HEK293 (cell line): ENCODE data around the gene TSPAN14.

Experiments
- GLIS1 ChIP-seq: fragments of 450-650 bp; formaldehyde crosslinking; IDR thresholded peaks from 2 replicates; pipeline ENCODE4 v1.5.1; 2016; ENCODE audit warnings: missing biosample characterization, missing genetic modification characterization
- GLIS2 ChIP-seq: fragments of 450-650 bp; formaldehyde crosslinking; IDR thresholded peaks from 2 replicates; pipeline ENCODE4 v1.5.1; 2016; ENCODE audit warnings: missing biosample characterization, missing genetic modification characterization
- HOXD13 ChIP-seq: sonication (generic); formaldehyde crosslinking; IDR thresholded peaks from 2 replicates; pipeline ENCODE4 v1.8.0; 2022; ENCODE audit warnings: missing genetic modification reagents, borderline replicate concordance
- KLF9 ChIP-seq: fragments of 450-650 bp; formaldehyde crosslinking; IDR thresholded peaks from 2 replicates; pipeline ENCODE4 v1.5.1; 2016; ENCODE audit warnings: missing biosample characterization, missing genetic modification characterization, low read depth
- PATZ1 ChIP-seq: fragments of 450-650 bp; formaldehyde crosslinking; IDR thresholded peaks from 2 replicates; pipeline ENCODE4 v1.5.1; 2016; ENCODE audit warnings: missing biosample characterization, missing genetic modification characterization
- SETDB1 ChIP-seq: IDR thresholded peaks from one replicate; pipeline ENCODE4 v1.6.1; 2017; ENCODE audit warnings: mild to moderate bottlenecking, low read length, moderate library complexity, mixed read lengths; ENCODE audit not compliant: insufficient read length
- SP7 ChIP-seq: fragments of 450-650 bp; formaldehyde crosslinking; IDR thresholded peaks from 2 replicates; pipeline ENCODE4 v1.5.1; 2016; ENCODE audit warnings: missing biosample characterization, missing genetic modification characterization
- YY2 ChIP-seq: fragments of 450-650 bp; formaldehyde crosslinking; IDR thresholded peaks from 2 replicates; pipeline ENCODE4 v1.5.1; 2016; ENCODE audit warnings: missing biosample characterization, missing genetic modification characterization
- ZBTB8A ChIP-seq: fragments of 450-650 bp; formaldehyde crosslinking; IDR thresholded peaks from 2 replicates; pipeline ENCODE4 v1.5.1; 2016; ENCODE audit warnings: missing biosample characterization, missing genetic modification characterization
- ZNF114 ChIP-seq: fragments of 450-650 bp; formaldehyde crosslinking; IDR thresholded peaks from 2 replicates; pipeline ENCODE4 v1.5.0; 2017; ENCODE audit warnings: missing biosample characterization, missing genetic modification characterization
- ZNF335 ChIP-seq: fragments of 450-650 bp; formaldehyde crosslinking; conservative IDR thresholded peaks from 2 replicates; pipeline ENCODE4 v1.5.1; 2016; ENCODE audit warnings: missing biosample characterization, missing genetic modification characterization
- ZNF398 ChIP-seq: fragments of 450-650 bp; formaldehyde crosslinking; IDR thresholded peaks from 2 replicates; pipeline ENCODE4 v1.5.1; 2017; ENCODE audit warnings: missing biosample characterization, missing genetic modification characterization
- ZNF521 ChIP-seq: fragments of 450-650 bp; formaldehyde crosslinking; IDR thresholded peaks from 2 replicates; pipeline ENCODE4 v1.5.1; 2017; ENCODE audit warnings: missing biosample characterization, mild to moderate bottlenecking, missing genetic modification characterization
- ZNF544 ChIP-seq: fragments of 450-650 bp; formaldehyde crosslinking; IDR thresholded peaks from 2 replicates; pipeline ENCODE4 v1.5.0; 2017; ENCODE audit warnings: missing biosample characterization, missing genetic modification characterization
- ZNF610 ChIP-seq: fragments of 450-650 bp; formaldehyde crosslinking; IDR thresholded peaks from 2 replicates; pipeline ENCODE4 v1.5.1; 2016; ENCODE audit warnings: missing biosample characterization, missing genetic modification characterization, borderline replicate concordance
- ZNF624 ChIP-seq: fragments of 450-650 bp; formaldehyde crosslinking; IDR thresholded peaks from 2 replicates; pipeline ENCODE4 v1.5.1; 2017; ENCODE audit warnings: missing biosample characterization, missing genetic modification characterization
- ZSCAN16 ChIP-seq: fragments of 450-650 bp; formaldehyde crosslinking; IDR thresholded peaks from 2 replicates; pipeline ENCODE4 v1.5.1; 2016; ENCODE audit warnings: missing biosample characterization, missing genetic modification characterization
- TF ChIP-seq, protein P1 (sequence below): fragments of 450-650 bp; formaldehyde crosslinking; IDR thresholded peaks from 2 replicates; pipeline ENCODE4 v1.5.1; 2016; ENCODE audit warnings: missing biosample characterization, missing genetic modification characterization, borderline replicate concordance
- TF ChIP-seq, protein P2 (sequence below): fragments of 450-650 bp; IDR thresholded peaks from 2 replicates; pipeline ENCODE4 v1.5.1; 2018; ENCODE audit warnings: missing biosample characterization, missing genetic modification characterization
- TF ChIP-seq, protein P3 (sequence below): fragments of 450-650 bp; formaldehyde crosslinking; IDR thresholded peaks from 2 replicates; pipeline ENCODE4 v1.5.0; 2017; ENCODE audit warnings: missing biosample characterization, missing genetic modification characterization, borderline replicate concordance
- TF ChIP-seq, protein P4 (sequence below): fragments of 450-650 bp; formaldehyde crosslinking; conservative IDR thresholded peaks from 2 replicates; pipeline ENCODE4 v1.5.1; 2016; ENCODE audit warnings: low read depth, missing biosample characterization, missing genetic modification characterization

Gene TSPAN14

GRCh38 chr10:80453056-80453841 lies 861 bp upstream of the TSPAN14 start (continued):
- TF ChIP-seq ZBTB8A (peak; percentile 77), ZNF544 (no peak), ZNF624 (tag by site-specific recombination) (no peak), SP7 (peak; percentile 27; the same call in 1 of the 2 replicates), HOXD13 (CRISPR knock-in tag) (no peak), ZSCAN16 (tag by site-specific recombination) (no peak), GLIS2 (tag by site-specific recombination) (peak; percentile 25; the same call in 1 of the 2 replicates), GLIS1 (no peak), ZNF610 (tag by site-specific recombination) (peak; percentile 65; the same call in 1 of the 2 replicates), ZNF335 (tag by site-specific recombination) (no peak; the same call in none of the 2 replicates), YY2 (no peak), ZNF398 (tag by site-specific recombination) (no peak), SETDB1 (no peak), ZNF114 (tag by site-specific recombination) (no peak), PATZ1 (tag by site-specific recombination) (peak; percentile 38), ZNF521 (tag by site-specific recombination) (no peak), KLF9 (tag by site-specific recombination) (0 out of 2 replicates have a peak, but pooled peaks have one; percentile 12)
- TF ChIP-seq, protein P1, sequence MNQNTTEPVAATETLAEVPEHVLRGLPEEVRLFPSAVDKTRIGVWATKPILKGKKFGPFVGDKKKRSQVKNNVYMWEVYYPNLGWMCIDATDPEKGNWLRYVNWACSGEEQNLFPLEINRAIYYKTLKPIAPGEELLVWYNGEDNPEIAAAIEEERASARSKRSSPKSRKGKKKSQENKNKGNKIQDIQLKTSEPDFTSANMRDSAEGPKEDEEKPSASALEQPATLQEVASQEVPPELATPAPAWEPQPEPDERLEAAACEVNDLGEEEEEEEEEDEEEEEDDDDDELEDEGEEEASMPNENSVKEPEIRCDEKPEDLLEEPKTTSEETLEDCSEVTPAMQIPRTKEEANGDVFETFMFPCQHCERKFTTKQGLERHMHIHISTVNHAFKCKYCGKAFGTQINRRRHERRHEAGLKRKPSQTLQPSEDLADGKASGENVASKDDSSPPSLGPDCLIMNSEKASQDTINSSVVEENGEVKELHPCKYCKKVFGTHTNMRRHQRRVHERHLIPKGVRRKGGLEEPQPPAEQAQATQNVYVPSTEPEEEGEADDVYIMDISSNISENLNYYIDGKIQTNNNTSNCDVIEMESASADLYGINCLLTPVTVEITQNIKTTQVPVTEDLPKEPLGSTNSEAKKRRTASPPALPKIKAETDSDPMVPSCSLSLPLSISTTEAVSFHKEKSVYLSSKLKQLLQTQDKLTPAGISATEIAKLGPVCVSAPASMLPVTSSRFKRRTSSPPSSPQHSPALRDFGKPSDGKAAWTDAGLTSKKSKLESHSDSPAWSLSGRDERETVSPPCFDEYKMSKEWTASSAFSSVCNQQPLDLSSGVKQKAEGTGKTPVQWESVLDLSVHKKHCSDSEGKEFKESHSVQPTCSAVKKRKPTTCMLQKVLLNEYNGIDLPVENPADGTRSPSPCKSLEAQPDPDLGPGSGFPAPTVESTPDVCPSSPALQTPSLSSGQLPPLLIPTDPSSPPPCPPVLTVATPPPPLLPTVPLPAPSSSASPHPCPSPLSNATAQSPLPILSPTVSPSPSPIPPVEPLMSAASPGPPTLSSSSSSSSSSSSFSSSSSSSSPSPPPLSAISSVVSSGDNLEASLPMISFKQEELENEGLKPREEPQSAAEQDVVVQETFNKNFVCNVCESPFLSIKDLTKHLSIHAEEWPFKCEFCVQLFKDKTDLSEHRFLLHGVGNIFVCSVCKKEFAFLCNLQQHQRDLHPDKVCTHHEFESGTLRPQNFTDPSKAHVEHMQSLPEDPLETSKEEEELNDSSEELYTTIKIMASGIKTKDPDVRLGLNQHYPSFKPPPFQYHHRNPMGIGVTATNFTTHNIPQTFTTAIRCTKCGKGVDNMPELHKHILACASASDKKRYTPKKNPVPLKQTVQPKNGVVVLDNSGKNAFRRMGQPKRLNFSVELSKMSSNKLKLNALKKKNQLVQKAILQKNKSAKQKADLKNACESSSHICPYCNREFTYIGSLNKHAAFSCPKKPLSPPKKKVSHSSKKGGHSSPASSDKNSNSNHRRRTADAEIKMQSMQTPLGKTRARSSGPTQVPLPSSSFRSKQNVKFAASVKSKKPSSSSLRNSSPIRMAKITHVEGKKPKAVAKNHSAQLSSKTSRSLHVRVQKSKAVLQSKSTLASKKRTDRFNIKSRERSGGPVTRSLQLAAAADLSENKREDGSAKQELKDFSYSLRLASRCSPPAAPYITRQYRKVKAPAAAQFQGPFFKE = no peak
- TF ChIP-seq, protein P2, sequence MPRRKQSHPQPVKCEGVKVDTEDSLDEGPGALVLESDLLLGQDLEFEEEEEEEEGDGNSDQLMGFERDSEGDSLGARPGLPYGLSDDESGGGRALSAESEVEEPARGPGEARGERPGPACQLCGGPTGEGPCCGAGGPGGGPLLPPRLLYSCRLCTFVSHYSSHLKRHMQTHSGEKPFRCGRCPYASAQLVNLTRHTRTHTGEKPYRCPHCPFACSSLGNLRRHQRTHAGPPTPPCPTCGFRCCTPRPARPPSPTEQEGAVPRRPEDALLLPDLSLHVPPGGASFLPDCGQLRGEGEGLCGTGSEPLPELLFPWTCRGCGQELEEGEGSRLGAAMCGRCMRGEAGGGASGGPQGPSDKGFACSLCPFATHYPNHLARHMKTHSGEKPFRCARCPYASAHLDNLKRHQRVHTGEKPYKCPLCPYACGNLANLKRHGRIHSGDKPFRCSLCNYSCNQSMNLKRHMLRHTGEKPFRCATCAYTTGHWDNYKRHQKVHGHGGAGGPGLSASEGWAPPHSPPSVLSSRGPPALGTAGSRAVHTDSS (tag by site-specific recombination) = no peak
- TF ChIP-seq, protein P3, sequence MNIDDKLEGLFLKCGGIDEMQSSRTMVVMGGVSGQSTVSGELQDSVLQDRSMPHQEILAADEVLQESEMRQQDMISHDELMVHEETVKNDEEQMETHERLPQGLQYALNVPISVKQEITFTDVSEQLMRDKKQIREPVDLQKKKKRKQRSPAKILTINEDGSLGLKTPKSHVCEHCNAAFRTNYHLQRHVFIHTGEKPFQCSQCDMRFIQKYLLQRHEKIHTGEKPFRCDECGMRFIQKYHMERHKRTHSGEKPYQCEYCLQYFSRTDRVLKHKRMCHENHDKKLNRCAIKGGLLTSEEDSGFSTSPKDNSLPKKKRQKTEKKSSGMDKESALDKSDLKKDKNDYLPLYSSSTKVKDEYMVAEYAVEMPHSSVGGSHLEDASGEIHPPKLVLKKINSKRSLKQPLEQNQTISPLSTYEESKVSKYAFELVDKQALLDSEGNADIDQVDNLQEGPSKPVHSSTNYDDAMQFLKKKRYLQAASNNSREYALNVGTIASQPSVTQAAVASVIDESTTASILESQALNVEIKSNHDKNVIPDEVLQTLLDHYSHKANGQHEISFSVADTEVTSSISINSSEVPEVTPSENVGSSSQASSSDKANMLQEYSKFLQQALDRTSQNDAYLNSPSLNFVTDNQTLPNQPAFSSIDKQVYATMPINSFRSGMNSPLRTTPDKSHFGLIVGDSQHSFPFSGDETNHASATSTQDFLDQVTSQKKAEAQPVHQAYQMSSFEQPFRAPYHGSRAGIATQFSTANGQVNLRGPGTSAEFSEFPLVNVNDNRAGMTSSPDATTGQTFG (tag by site-specific recombination) = no peak
- TF ChIP-seq, protein P4, sequence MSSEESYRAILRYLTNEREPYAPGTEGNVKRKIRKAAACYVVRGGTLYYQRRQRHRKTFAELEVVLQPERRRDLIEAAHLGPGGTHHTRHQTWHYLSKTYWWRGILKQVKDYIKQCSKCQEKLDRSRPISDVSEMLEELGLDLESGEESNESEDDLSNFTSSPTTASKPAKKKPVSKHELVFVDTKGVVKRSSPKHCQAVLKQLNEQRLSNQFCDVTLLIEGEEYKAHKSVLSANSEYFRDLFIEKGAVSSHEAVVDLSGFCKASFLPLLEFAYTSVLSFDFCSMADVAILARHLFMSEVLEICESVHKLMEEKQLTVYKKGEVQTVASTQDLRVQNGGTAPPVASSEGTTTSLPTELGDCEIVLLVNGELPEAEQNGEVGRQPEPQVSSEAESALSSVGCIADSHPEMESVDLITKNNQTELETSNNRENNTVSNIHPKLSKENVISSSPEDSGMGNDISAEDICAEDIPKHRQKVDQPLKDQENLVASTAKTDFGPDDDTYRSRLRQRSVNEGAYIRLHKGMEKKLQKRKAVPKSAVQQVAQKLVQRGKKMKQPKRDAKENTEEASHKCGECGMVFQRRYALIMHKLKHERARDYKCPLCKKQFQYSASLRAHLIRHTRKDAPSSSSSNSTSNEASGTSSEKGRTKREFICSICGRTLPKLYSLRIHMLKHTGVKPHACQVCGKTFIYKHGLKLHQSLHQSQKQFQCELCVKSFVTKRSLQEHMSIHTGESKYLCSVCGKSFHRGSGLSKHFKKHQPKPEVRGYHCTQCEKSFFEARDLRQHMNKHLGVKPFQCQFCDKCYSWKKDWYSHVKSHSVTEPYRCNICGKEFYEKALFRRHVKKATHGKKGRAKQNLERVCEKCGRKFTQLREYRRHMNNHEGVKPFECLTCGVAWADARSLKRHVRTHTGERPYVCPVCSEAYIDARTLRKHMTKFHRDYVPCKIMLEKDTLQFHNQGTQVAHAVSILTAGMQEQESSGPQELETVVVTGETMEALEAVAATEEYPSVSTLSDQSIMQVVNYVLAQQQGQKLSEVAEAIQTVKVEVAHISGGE (tag by site-specific recombination) = no peak
